Measurements from ENCODE around the gene EFHD2.

EFHD2 gene

DNA sequence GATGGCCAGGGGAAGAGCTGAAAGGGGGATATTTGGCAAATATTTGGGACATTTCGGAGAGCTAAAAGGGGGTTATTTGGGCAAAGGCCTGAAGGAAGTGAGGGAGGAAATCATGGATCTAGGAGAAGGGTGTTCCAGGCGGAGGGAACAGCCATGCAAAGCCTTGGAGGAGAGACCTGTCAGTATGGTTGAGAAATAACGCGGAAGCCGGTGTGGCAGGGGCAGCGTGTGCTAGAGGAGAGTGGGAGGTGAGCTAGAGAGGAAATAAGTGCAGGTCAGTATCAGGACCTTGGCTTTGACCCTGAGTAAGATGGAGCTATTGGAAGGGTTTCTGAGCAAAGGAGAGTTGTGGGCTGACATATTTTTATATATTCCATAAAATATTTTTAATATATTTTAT lies 31.6 kb downstream of the EFHD2 start:
- no peaks in the 10 kb centered on the region for H3K9me3 ChIP-seq (ENCODE audit: control insufficient read depth, low read length)
- peaks cover 2% of the 10 kb centered on the region for H3K27me3 ChIP-seq (ENCODE audit: control insufficient read depth, insufficient read depth, low read length)
- no peaks in the 10 kb centered on the region for H3K4me1 ChIP-seq (ENCODE audit: control insufficient read depth, insufficient read depth, low read length)

GRCh38 chr1:15442119-15442518 lies 32.4 kb downstream of the EFHD2 start:
- peaks cover 4% of the 10 kb centered on the region for H3K27me3 ChIP-seq (ENCODE audit: control insufficient read depth, insufficient read depth, low read length)
- H3K4me3 ChIP-seq (ENCODE audit: low read length): no peak overlapping the region
- H3K9ac ChIP-seq (ENCODE audit: low read length): no peak overlapping the region
- H3K36me3 ChIP-seq (ENCODE audit: control insufficient read depth, insufficient read depth, low read length): no peaks in the 10 kb centered on the region
- H3K4me1 ChIP-seq (ENCODE audit: control insufficient read depth, insufficient read depth, low read length): no peaks in the 10 kb centered on the region
- no peaks in the 10 kb centered on the region for H3K9me3 ChIP-seq (ENCODE audit: control insufficient read depth, low read length)

More for the DNA sequence above, 31.6 kb downstream of the EFHD2 start:
- Histone ChIP-seq H3K4me3 (ENCODE audit: low read length) (no peak overlapping the region), H3K36me3 (ENCODE audit: control insufficient read depth, insufficient read depth, low read length) (no peaks in the 10 kb centered on the region), H3K9ac (ENCODE audit: low read length) (no peak overlapping the region)

DNA sequence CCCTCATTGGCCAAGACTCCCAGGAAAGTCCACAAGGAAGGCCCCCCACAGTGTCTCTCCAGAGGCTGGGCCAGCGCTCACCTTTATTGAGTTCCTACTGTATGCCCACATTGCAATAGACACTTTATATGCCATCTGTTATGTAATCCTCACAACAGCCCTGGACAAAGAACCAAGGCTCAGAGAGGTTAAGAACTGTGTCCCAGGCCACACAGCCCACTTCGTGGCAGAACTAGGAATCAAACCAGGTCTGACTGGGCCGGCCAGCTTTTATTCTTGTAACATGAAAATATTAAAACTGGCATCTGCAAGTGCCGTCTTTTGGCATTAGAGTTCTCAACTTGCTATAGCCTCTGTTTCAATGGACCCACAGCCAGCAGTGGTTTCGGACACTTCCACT lies 33.1 kb downstream of the EFHD2 start:
- Histone ChIP-seq H3K27me3 (ENCODE audit: control insufficient read depth, insufficient read depth, low read length) (peaks cover 10% of the 10 kb centered on the region), H3K4me3 (ENCODE audit: low read length) (no peak overlapping the region), H3K36me3 (ENCODE audit: control insufficient read depth, insufficient read depth, low read length) (no peaks in the 10 kb centered on the region), H3K4me1 (ENCODE audit: control insufficient read depth, insufficient read depth, low read length) (no peaks in the 10 kb centered on the region), H3K9me3 (ENCODE audit: control insufficient read depth, low read length) (no peaks in the 10 kb centered on the region), H3K9ac (ENCODE audit: low read length) (no peak overlapping the region)

DNA sequence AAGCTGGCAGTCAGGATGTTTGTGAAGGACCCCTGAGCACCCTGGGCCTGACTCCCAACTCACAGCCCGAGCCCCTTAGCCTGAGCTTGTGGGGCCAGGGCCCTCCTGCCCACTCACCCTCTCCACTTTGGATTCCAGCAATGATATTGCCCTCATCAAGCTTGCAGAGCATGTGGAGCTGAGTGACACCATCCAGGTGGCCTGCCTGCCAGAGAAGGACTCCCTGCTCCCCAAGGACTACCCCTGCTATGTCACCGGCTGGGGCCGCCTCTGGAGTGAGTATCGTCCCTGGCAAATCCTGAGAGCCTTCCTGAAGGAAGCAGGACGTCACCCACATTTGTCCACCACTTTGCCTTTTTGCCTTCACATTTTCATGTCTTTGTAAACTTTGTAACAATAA lies 33.6 kb downstream of the EFHD2 start:
- Histone ChIP-seq H3K9ac (ENCODE audit: low read length) (no peak overlapping the region), H3K36me3 (ENCODE audit: control insufficient read depth, insufficient read depth, low read length) (no peaks in the 10 kb centered on the region), H3K4me3 (ENCODE audit: low read length) (no peak overlapping the region), H3K4me1 (ENCODE audit: control insufficient read depth, insufficient read depth, low read length) (no peaks in the 10 kb centered on the region), H3K9me3 (ENCODE audit: control insufficient read depth, low read length) (no peaks in the 10 kb centered on the region), H3K27me3 (ENCODE audit: control insufficient read depth, insufficient read depth, low read length) (peaks cover 10% of the 10 kb centered on the region)

GRCh38 chr1:15444468-15445389 lies 35.0 kb downstream of the EFHD2 start:
- H3K9me3 ChIP-seq (ENCODE audit: control insufficient read depth, low read length): no peaks in the 10 kb centered on the region
- H3K4me1 ChIP-seq (ENCODE audit: control insufficient read depth, insufficient read depth, low read length): no peaks in the 10 kb centered on the region
- no peak overlapping the region for H3K9ac ChIP-seq (ENCODE audit: low read length)
- no peaks in the 10 kb centered on the region for H3K36me3 ChIP-seq (ENCODE audit: control insufficient read depth, insufficient read depth, low read length)
- no peak overlapping the region for H3K4me3 ChIP-seq (ENCODE audit: low read length)
- H3K27me3 ChIP-seq (ENCODE audit: control insufficient read depth, insufficient read depth, low read length): peaks cover 10% of the 10 kb centered on the region

DNA sequence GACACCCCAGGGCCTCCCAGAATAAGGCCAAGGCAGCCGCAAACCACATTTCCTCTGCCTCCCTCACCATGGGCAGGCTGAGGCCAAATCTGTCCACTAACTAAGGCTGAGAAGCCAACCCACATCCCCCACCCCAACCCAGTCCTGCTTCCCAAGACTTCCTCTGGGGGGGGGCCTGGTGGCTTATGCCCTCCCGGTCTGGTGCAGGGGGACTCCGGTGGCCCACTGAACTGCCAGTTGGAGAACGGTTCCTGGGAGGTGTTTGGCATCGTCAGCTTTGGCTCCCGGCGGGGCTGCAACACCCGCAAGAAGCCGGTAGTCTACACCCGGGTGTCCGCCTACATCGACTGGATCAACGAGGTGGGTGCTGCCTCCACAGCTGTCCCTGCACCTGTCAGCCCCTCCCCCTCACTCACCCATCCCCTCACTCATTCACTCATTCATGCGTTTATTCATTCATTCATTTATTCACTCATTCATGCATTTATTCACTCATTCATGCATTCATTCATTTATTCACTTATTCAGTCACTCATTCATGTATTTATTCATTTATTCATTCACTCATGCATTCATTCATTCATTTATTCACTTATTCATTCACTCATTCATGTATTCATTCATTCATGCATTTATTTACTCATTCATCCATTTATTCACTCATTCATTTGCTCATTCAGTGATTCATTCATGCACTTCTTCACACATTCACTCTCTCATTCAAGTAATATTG lies 35.9 kb downstream of the EFHD2 start:
- Histone ChIP-seq H3K9me3 (ENCODE audit: control insufficient read depth, low read length) (no peaks in the 10 kb centered on the region), H3K4me3 (ENCODE audit: low read length) (no peak overlapping the region), H3K27me3 (ENCODE audit: control insufficient read depth, insufficient read depth, low read length) (peaks cover 10% of the 10 kb centered on the region), H3K36me3 (ENCODE audit: control insufficient read depth, insufficient read depth, low read length) (no peaks in the 10 kb centered on the region), H3K9ac (ENCODE audit: low read length) (no peak overlapping the region), H3K4me1 (ENCODE audit: control insufficient read depth, insufficient read depth, low read length) (no peaks in the 10 kb centered on the region)

- H3K9ac ChIP-seq (ENCODE audit: low read length): no peak overlapping the region
- H3K4me1 ChIP-seq (ENCODE audit: control insufficient read depth, insufficient read depth, low read length): no peaks in the 10 kb centered on the region
- no peak overlapping the region for H3K4me3 ChIP-seq (ENCODE audit: low read length)
- no peaks in the 10 kb centered on the region for H3K9me3 ChIP-seq (ENCODE audit: control insufficient read depth, low read length)
- peaks cover 10% of the 10 kb centered on the region for H3K27me3 ChIP-seq (ENCODE audit: control insufficient read depth, insufficient read depth, low read length)
- no peaks in the 10 kb centered on the region for H3K36me3 ChIP-seq (ENCODE audit: control insufficient read depth, insufficient read depth, low read length)
These were observed 36.5 kb downstream of the EFHD2 start for GRCh38 chr1:15446212-15446611.

DNA sequence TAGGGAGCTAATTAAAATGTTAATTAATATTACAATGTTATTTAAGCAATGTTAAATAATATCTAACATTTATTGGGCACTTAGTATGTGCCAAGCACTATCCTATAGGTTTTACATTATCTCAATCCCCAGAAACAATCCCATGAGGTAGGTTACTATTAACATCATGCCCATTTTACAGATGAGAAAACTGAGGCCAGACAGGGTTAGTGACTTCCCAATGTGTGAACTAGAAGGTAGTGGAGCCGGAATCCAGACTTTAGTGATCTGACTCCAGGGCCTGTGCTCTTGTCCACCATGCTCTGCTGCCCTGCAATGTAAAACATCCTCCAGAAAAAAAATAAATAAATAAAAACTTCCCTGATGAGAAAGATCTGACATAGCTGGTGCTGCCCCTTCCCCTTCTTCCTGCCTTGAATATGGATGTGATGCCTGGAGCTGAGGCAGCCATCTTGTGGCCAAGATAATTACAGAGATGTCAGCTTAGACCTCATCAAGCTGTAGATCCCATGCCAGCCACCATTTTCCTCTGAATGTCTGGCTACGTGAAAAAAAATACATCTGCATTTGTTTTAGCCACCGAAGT lies 39.3 kb downstream of the EFHD2 start:
- no peak overlapping the region for H3K9ac ChIP-seq (ENCODE audit: low read length)
- H3K36me3 ChIP-seq (ENCODE audit: control insufficient read depth, insufficient read depth, low read length): no peaks in the 10 kb centered on the region
- peaks cover 10% of the 10 kb centered on the region for H3K27me3 ChIP-seq (ENCODE audit: control insufficient read depth, insufficient read depth, low read length)
- peaks cover 1% of the 10 kb centered on the region for H3K4me1 ChIP-seq (ENCODE audit: control insufficient read depth, insufficient read depth, low read length)
- H3K9me3 ChIP-seq (ENCODE audit: control insufficient read depth, low read length): no peaks in the 10 kb centered on the region
- H3K4me3 ChIP-seq (ENCODE audit: low read length): no peak overlapping the region

- Histone ChIP-seq H3K9ac (ENCODE audit: low read length) (no peak overlapping the region), H3K4me1 (ENCODE audit: control insufficient read depth, insufficient read depth, low read length) (peaks cover 7% of the 10 kb centered on the region), H3K36me3 (ENCODE audit: control insufficient read depth, insufficient read depth, low read length) (no peaks in the 10 kb centered on the region), H3K4me3 (ENCODE audit: low read length) (no peak overlapping the region), H3K9me3 (ENCODE audit: control insufficient read depth, low read length) (no peaks in the 10 kb centered on the region), H3K27me3 (ENCODE audit: control insufficient read depth, insufficient read depth, low read length) (peaks cover 10% of the 10 kb centered on the region)
These were observed 39.9 kb downstream of the EFHD2 start for GRCh38 chr1:15449567-15449966.

DNA sequence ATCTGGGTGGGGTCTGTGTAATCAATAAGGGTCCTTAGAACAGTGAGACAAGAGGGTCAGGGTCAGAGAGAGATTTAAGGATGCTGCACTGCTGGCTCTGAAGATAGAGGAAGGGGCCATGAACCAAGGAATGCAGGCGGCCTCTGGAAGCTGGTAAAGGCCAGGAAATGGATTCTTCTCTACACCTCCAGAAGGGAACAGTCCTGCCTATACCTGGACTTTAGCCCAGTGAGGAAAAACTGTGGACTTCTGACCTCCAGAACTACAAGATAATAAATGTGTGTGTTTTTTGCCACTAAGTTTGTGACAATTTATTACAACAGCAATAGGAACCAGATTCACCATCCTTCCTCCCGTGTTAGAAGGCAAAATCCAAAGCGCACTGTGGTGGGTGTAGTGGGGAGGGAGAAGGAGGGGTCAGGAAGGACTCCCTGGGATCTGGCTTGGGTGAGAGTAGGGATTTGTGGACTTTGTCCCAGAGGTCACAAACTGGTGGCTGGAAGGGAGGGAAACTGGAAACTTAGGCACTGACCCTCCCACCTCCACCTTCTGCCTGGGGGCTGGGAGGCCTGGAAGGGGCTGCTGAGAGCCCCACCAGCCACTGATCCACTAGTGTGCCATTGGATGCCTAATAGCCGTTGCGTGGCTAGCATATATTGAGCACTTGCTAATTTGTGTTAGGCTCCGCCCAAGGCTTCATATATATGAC lies 41.5 kb downstream of the EFHD2 start:
- H3K9ac ChIP-seq (ENCODE audit: low read length): no peak overlapping the region
- H3K27me3 ChIP-seq (ENCODE audit: control insufficient read depth, insufficient read depth, low read length): peaks cover 8% of the 10 kb centered on the region
- peaks cover 8% of the 10 kb centered on the region for H3K4me1 ChIP-seq (ENCODE audit: control insufficient read depth, insufficient read depth, low read length)
- H3K36me3 ChIP-seq (ENCODE audit: control insufficient read depth, insufficient read depth, low read length): no peaks in the 10 kb centered on the region
- H3K9me3 ChIP-seq (ENCODE audit: control insufficient read depth, low read length): no peaks in the 10 kb centered on the region
- no peak overlapping the region for H3K4me3 ChIP-seq (ENCODE audit: low read length)

- Histone ChIP-seq H3K4me1 (ENCODE audit: control insufficient read depth, insufficient read depth, low read length) (peaks cover 11% of the 10 kb centered on the region), H3K27me3 (ENCODE audit: control insufficient read depth, insufficient read depth, low read length) (peaks cover 5% of the 10 kb centered on the region), H3K9ac (ENCODE audit: low read length) (no peak overlapping the region), H3K36me3 (ENCODE audit: control insufficient read depth, insufficient read depth, low read length) (no peaks in the 10 kb centered on the region), H3K9me3 (ENCODE audit: control insufficient read depth, low read length) (no peaks in the 10 kb centered on the region), H3K4me3 (ENCODE audit: low read length) (no peak overlapping the region)
These were observed 42.5 kb downstream of the EFHD2 start for GRCh38 chr1:15452216-15452615.
